ENCODE data around the gene MTR.

MTR gene

DNA sequence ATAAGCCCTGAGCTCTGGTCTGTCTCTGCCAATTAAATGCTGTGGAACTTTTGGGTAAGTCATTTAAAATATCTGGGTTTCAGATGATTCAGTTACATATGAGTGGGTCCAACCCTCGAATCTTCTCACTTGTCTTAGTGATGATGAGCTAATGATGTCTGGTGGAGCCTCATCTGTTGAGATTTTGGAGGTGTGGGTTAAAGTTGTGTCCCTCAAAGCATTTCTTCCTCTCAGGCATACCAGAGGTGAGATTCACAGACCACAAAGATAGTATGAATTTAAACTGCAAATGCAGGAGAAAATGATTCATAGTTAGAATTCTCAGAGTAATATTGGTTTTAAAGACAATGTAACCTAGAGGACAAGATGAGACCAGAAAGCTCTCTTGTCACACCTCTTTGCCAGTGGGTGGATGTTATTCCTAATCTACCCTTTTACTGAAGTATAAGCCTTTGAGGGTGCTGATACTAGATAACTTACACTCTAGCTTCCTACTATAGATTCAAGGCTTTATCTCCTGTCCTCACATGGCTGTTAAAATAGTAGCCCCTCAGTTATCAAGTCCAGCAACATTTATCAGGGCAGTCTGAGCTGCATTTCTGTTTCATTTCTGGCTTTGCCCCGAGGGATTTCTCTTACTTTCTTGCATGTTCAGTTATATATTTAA is 118.4 kb downstream of the MTR start:
- DNase-seq, result no peak

DNA sequence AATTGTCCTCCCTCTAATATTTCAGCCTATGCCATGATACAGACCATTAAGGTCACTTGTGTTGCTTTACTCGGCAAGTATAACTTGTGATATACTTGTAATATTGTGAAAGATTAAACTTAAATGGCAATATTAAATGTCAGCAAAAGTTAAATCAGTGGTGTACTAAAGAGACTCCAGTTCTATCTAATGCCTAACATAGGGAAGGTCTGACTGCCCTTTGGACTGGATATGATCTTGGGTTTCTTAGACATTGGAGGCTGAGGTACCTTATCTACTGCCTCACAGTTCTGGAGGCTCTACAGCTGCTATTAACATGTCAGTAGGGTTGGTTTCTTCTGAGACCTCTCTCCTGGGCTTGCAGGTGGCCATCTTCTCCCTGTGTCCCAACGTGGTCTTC is 119.3 kb downstream of the MTR start:
- DNase-seq, result no peak

DNA sequence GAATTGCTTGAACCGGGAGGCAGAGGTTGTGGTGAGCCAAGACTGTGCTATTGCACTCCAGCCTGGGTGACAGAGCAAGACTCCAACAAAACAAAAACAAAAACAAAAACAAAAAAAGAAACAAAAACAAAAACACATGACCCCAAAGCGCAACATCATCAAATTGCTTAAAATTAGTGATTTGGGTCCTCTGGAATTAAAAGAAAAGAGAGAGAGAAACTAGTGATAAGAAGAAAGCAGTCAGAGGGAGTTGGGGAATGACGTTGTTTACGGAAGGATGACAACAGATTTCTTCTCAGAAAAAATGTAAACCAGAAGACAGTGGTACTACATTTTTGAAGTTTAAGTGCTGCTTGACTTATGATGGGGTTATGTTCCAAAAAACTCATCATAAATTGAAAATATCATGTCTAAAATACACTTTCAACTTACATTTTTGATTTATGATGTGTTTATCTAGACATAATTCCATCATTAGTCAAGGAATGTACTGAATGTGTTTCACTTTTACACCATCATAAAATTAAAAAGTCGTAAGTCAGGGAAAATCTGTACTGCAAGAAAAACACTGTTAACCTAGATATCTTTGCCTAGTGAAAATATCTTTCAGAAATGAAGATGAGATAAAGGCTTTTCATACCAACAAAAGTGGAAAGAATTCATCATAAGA is 121.2 kb downstream of the MTR start:
- no peak for DNase-seq

DNA sequence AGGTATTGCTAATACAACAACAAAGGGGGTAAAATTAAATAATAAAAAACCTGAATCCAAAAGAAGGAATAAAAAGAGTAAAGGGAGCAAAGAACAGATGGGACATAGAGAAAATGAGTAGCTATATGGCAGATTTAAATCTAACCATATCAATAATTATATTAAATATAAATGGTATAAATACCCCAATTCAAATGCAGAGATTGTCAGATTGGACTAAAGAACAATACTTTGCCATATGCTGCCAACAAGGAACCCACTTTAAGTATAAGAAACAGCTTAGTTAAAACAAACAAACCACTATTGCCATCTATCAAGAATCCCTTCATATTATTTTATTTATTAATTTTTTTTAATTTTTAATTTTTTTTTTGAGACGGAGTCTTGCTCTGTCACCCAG is 122.4 kb downstream of the MTR start:
- no peak for DNase-seq

DNA sequence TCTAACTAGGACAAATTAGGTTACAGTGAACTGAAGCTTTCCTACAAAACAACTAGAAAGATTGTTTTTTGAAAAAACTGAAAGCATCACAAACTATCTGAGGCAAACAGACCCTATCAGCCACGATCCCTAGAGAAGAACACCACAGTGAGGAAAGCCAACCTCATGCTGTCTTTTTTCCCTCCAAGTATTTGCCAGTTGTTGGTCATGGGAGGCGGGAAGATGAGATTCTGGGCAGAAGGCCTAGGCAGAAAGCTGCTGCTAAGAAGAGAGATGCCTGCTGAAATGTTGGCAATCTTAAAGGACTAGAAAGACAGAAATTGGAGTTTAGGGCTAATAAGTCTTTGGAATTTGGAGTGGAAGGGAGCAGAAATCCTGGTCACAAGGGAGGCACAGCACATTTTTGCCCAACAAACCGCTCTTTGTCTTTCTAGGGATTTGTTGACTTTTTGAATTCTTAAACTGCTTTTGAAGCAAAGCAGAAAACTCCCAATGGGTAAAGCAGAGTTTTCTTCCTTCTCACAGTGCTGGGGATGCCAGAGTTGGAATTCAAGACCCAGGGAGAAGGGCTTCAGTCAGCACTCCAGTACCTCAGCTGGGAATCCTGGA is 125.3 kb downstream of the MTR start:
- no peak for DNase-seq

DNA sequence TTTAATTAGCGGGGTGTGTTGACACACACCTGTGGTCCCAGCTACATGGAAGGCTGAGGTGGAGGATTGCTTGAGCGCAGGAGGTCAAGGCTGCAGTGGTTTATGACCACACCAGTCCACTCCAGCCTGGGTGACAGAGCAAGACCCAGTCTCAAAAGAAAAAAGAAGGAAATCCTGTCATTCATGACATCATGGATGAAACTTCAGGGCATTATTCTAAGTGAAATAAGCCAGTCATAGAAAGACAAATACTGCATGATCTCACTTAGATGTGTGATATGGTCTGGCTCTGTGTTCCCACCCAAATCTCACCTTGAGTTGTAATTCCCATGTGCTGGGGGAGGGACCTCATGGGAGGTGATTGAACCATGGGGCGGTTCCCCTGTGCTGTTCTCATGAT is 126.5 kb downstream of the MTR start:
- DNase-seq, result no peak

DNA sequence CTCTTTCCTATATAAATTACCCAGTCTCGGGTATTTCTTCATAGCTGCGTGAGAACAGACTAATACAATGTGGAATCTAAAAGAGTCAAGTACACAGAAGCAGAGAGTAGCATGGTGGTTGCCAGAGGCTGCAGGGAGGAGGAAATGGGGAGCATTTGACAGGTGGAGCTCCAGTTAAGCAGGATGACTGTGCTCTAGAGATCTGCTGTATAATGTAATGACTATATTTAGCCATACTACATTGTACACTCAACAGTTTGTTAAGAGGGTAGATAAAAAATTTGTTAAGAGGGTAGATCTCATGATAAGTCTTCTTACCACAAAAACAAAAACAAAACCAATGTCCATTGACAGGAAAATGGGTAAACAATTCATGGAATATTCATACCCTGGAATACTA is 127.1 kb downstream of the MTR start:
- no peak for DNase-seq

DNA sequence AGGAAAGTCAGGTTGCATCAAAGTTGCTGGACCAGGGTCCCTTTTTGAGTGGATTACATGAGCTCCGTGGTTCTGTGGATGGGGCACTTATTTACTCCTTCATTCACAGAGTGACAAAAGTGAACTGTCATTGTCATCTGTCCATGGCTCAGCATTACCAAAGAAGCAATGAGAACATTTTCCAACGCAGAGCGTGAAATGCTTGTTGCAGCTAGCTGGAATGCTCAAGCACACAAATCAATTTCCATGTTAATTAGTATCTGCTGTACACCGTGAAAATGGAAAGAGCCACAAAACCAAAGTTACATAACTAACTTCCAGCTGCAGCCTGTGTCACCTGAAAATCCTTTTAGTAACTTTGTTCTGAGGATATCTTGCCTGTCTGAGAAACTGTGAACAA is 130.3 kb downstream of the MTR start:
- no peak for DNase-seq

DNA sequence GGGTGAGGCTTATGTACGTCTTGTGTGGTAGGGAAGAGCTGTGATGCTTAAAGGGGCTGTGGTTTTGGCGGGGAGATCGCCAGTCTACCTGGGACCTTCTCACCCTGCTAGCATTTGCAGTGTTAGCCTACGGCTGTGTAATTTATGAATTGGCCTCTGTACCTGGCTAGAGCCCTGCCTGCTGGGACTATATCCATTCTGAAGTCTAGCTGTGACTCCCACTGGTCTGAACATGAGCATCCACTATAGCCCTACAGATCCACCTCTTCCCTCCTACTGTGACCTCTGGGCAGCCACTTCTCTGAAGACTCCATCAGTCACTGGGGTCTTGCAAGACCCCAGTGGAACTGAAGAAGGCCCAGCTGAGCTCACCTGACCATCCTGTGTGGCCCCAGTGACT is 135.4 kb downstream of the MTR start:
- DNase-seq, result no peak

DNA sequence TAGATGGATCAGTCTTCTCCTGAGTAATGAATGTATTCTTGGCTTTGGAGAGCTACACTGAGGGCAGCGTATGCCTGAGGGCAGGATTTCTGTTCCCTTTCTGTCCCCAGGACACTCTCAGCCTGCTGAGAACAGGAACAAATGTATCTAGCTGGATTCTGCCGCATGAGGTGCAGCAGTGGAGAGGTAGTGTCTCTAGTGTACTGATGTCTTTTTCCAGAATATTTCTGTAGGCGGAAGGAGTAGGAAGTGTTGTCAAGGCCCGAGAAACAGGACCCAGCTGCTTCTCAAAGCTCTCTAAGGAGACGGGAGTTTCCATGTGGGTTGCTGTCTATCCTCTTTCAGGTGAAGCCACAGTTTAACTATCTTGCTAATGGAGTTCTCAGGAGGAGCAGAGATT is 143.7 kb downstream of the MTR start:
- DNase-seq, result no peak

DNA sequence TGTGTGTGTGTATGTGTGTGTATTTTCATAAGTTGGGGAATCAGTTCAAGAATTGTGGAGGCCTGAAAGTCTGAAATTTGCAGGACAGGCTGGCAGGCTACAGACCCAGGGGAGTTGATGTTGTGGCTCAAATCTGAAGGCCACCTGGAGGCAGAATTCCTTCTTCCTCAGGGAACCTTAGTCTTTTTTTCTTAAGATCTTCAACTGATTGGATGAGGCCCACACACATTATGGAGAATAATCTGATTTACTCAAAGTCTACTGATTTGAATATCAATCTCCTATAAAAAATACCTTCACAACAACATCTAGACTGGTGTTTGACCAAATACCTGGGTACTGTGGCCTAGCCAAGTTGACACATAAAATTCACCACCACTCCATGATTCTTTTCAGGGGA is 147.3 kb downstream of the MTR start:
- DNase-seq, result no peak

DNA sequence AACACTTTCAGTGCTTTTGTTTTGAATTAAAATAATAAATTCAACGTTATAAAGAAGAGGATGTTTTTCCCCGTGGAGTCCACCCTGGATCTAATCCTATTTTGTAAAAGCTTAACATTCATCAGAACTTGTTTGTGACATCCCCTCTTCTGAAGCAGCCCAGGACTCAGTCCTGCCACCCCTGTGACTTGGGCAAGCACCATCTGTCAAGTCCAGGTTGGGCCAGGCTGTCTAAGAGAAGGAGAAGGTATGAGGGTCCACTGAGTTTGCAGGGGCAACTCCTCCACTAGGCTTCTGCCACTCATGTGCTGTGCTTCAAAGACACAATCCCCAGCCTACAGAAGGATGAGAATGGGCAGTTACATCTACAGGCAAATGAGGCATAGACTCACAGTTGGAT is 149.5 kb downstream of the MTR start:
- no peak for DNase-seq

DNA sequence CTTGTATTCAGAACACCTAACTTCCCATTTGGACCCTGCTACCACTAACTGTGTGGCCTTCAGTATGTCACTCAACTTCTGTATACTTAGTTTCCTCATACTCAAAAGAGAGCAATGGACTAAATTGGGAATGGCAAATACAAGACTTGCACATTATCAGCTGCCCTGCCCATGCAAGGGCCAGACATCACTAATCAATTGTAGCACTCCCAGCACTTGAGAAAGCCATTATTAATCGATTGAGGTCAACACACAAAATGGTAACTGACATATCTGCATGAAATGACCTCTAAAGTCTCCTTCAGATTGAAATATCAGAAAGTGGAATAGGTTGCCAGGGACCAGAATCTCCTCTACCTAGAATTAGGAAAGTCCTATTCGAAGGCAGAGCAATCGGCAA is 149.9 kb downstream of the MTR start:
- DNase-seq, result no peak

DNA sequence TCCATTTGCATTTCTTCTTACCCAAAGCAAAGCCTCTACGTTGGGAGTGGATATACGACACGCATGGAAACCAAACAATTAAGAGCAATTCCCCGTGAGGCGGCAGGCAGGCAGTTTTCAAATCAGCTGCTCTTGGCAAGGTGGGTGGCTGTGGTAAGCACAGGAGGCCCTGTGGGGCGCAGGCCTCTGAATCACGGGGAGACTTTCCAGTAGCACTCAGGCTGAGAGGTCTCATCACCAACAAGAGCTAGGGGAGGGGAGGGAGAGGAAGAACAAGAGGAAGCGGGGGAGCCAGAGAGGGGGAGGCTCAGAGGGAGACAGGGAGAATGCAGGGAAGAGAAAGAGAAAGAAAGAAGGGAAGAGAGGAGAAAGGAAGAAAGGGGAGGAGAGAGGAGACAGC is 152.7 kb downstream of the MTR start:
- no peak for DNase-seq

DNA sequence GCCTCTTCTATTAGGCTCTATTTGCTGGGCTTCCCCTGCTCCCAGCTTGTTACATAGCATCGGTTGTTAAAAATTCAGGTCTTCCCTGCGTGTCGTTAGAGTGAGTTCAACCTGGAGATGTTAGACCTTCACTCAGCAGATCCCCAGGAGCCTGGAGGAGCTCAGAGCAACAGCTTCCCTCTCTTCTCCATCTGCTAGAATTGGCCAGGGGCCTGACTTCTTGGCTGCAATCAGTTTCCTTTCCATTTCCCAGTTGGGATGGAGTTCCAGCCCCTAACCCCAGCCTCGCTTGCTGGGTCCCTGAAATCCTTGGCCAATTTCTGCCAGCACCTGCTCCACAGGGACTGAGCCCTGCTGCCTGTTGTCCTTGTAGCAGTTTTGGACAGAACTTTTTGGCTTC is 153.3 kb downstream of the MTR start:
- no peak for DNase-seq

DNA sequence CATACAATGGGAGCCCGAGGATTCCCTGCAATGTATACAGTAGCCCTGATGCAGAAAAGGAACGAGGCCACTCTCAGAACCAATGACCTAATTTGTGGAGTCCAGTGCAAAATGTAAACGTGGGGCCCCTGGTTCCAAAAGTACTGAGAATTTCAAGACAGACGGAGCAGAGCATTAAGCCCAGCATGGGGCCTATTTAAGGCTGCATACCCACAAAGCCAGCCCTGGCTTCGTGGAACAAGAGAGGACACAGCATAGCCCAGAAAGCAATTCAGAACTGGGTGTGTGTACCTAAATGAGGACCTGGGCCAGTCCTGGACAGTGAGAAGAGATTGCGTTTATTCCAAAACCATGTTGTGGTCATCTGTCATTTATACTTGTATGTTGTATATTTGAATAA is 153.9 kb downstream of the MTR start:
- no peak for DNase-seq

DNA sequence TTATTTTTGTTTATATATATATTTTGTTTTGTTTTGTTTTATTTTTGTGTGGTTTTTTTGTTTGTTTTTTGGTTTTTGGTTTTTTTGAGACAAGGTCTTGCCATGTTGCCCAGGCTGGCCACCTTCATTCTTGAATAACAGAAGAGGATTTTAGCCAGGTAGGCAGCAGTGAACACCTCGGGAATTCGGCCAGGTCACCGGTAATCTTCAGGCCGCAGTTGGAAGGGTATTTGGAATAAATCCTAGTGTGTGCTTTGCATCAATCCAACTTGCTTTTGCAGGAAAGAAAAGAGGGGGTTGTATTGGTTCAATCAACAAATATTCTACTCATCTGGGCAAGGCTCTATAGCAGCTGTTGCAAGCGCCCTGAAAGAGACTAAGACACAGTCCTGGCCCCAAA is 155.3 kb downstream of the MTR start:
- DNase-seq, result no peak

DNA sequence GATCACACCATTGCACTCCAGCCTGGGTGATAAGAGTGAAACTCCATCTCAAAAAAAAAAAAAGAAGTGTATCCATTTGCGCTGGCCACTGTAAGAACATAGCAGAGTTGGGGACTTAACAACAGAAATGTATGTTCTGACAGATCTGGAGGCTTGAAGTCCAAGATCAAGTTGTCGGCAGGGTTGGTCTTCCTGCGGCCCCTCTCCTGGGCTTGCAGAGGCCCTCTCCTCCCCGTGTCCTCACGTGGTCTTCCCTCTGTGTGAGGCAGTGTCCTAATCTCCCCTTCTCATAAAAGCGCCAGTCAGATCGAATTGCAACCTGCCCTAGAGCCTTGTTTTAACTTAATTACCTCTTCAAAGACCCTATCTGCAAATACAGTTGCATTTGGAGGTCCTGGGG is 156.6 kb downstream of the MTR start:
- no peak for DNase-seq

DNA sequence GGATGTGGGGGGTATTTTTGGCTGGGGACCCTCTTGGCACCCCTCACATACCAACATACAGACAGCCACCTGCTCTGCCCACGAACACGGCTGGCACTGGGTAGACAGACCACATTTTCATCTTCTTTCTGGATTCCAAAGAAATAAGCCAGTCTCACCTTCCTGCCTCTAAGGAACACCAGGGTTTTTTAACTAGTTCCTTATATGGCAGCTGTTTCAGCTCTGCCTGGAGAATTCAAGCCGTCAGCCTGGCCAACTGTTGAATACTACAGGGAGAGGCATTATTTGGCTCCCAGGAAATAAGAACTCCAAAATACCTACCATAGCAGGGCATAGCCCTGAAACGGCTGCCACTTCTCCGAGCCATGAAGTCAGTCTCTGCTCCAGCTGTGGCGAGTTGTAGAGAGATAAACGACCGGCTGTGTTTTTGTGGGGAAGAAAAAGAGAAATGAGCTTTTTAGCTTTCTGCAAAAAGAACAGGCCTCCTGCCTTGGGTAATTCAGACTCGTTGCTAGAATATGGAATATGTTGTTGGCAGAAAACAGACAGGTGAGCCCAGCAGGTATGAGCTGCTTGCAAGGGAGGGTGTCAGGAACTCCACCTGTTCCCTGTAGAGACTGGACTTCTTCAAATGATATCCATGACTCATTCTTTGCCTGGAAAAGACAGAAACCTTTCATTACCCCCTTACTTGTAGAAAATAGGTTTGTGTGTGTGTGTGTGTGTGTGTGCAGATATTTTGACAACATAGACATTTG is 157.3 kb downstream of the MTR start:
- DNase-seq, result no peak

DNA sequence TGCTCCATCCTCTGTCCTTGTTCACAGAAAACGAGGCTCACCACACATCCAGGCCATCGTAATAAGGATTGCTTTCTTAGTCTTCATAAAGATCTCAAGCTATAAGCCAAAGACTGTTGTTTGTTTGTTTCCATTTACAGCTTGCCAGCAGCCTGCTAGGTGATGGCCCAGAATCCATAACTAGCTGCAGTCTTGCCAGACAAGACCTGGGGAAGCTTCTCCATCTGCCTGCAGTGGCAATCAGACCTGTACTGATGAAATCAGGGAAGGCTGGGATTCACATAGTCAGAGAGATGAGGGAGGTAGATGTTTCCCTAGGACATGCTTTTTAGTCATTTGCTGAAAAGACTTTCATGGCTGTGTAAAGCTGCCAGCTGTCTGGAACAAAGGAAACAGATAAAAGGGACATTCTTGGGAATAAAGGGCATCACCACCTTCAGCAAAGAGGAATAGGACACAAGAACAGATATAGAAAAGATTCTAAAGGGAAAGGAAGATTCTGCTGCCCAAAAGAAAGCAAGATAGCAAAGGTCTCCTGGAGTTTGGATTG is 158.1 kb downstream of the MTR start:
- no peak for DNase-seq

Data from bone marrow (tissue), 2 donors.